Measurements from ENCODE around the gene ADARB2.
A peak's percentile ranks its signal among the peaks of the same experiment; 100 is the strongest.

The ADARB2 gene

DNA sequence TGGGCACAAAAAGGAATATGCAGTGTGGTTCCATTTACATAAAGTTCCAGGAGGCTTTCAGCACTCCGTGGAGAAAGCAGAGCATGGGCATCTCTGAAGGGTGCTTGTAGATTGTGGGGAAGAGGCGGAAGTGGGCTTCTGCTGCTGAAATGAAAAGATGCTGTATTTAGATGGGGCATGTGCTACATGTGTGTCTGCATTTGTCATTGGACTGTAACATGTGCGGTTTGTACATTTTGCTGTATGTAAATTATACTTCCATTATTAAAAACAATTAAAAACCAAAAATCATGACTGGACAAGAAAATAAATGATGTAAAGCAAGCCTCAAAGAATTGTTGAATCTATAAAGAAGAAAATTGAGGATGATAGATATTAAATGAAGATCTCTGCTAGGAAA lies 347.1 kb downstream of the ADARB2 start:
- Histone ChIP-seq H3K4me1 (ENCODE audit: control insufficient read depth, low read length) (peaks cover 28% of the 10 kb centered on the region), H4K20me1 (ENCODE audit: control insufficient read depth, insufficient read depth, low read depth, low read length) (no peaks in the 10 kb centered on the region), H3K27me3 (ENCODE audit: control insufficient read depth, low read length) (peaks cover 5% of the 10 kb centered on the region; the same call in 1 of the 2 replicates), H3K79me2 (ENCODE audit: control insufficient read depth, low read length) (no peaks in the 10 kb centered on the region), H3K9me2 (replicated peaks; ENCODE audit: control insufficient read depth, low read length) (no peaks in the 10 kb centered on the region), H3K4me2 (ENCODE audit: low read length) (peak overlapping the region; percentile 37), H3K4me3 (ENCODE audit: low read length) (no peak overlapping the region), H3K27ac (ENCODE audit: low read depth, low read length) (no peak overlapping the region), H3K9me3 (ENCODE audit: control insufficient read depth, insufficient read depth, low read length) (no peaks in the 10 kb centered on the region; the same call in 1 of the 2 replicates), H3K36me3 (ENCODE audit: control insufficient read depth, low read length) (no peaks in the 10 kb centered on the region), H3F3A (ENCODE audit: control insufficient read depth, insufficient read depth) (no peaks in the 10 kb centered on the region; the same call in 1 of the 2 replicates)
- TF ChIP-seq, protein P1, sequence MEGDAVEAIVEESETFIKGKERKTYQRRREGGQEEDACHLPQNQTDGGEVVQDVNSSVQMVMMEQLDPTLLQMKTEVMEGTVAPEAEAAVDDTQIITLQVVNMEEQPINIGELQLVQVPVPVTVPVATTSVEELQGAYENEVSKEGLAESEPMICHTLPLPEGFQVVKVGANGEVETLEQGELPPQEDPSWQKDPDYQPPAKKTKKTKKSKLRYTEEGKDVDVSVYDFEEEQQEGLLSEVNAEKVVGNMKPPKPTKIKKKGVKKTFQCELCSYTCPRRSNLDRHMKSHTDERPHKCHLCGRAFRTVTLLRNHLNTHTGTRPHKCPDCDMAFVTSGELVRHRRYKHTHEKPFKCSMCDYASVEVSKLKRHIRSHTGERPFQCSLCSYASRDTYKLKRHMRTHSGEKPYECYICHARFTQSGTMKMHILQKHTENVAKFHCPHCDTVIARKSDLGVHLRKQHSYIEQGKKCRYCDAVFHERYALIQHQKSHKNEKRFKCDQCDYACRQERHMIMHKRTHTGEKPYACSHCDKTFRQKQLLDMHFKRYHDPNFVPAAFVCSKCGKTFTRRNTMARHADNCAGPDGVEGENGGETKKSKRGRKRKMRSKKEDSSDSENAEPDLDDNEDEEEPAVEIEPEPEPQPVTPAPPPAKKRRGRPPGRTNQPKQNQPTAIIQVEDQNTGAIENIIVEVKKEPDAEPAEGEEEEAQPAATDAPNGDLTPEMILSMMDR (IDR thresholded peaks at IDR 0.05; ENCODE audit: low read depth, low read length, poor library complexity, severe bottlenecking): no peak
- no peak for TF ChIP-seq EZH2phosphoT487 (IDR thresholded peaks at IDR 0.05; ENCODE audit: borderline replicate concordance, low read length)

DNA sequence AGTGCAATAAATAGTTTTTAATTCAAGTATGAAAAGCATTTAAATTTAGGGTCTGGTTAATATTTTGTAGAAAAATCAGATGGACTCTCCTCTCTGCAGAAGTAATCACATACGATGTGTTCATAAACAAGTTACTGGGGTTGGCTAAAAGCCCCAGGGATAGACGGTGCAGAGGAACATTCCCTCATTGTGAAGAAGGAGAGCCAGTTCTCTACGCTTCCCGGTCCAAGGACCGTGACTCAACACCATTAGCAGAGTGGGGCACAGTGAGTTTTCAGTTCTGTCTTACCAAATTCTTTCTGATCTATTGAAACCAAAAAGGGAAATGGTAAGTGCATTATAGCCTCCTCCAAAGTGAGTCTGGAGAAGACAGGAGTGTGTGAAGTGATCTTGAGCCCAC lies 353.3 kb downstream of the ADARB2 start:
- peaks cover 7% of the 10 kb centered on the region; the same call in 1 of the 2 replicates for H3K4me1 ChIP-seq (ENCODE audit: control insufficient read depth, low read length)
- H3K36me3 ChIP-seq (ENCODE audit: control insufficient read depth, low read length): no peaks in the 10 kb centered on the region
- TF ChIP-seq, protein P1 (IDR thresholded peaks at IDR 0.05; ENCODE audit: low read depth, low read length, poor library complexity, severe bottlenecking): no peak
- no peak for TF ChIP-seq EZH2phosphoT487 (IDR thresholded peaks at IDR 0.05; ENCODE audit: borderline replicate concordance, low read length)
- peaks cover 27% of the 10 kb centered on the region for H3K27me3 ChIP-seq (ENCODE audit: control insufficient read depth, low read length)
- H3K9me3 ChIP-seq (ENCODE audit: control insufficient read depth, insufficient read depth, low read length): no peaks in the 10 kb centered on the region; the same call in 1 of the 2 replicates
- H3K4me2 ChIP-seq (ENCODE audit: low read length): no peak overlapping the region
- H3K4me3 ChIP-seq (ENCODE audit: low read length): no peak overlapping the region
- H3K27ac ChIP-seq (ENCODE audit: low read depth, low read length): no peak overlapping the region
- H4K20me1 ChIP-seq (ENCODE audit: control insufficient read depth, insufficient read depth, low read depth, low read length): no peaks in the 10 kb centered on the region
- no peaks in the 10 kb centered on the region for H3K9me2 ChIP-seq (replicated peaks; ENCODE audit: control insufficient read depth, low read length)
- H3K79me2 ChIP-seq (ENCODE audit: control insufficient read depth, low read length): no peaks in the 10 kb centered on the region
- no peaks in the 10 kb centered on the region for H3F3A ChIP-seq (ENCODE audit: control insufficient read depth, insufficient read depth)

DNA sequence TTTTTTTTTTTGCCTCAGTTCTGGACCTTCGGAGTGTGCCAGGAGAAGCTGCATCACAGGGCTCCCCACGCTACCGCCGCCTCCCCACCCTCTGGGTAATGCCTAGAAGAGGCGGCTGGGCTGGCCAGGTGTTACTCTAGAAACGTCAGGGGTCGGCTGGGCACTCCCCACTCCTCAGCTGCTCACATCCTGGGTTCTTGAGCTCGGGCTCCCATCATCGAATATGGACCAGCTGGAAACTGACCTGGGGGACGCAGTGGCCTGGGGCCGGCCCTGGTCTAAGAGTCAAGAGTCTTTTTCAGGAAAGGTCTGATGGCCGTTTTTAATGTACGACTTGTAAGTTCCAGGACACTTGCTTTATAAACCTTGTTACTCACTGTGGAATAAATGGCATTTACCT lies 354.6 kb downstream of the ADARB2 start:
- no peak overlapping the region for H3K4me3 ChIP-seq (ENCODE audit: low read length)
- no peaks in the 10 kb centered on the region for H3K79me2 ChIP-seq (ENCODE audit: control insufficient read depth, low read length)
- no peaks in the 10 kb centered on the region for H3K36me3 ChIP-seq (ENCODE audit: control insufficient read depth, low read length)
- no peak overlapping the region for H3K27ac ChIP-seq (ENCODE audit: low read depth, low read length)
- peaks cover 41% of the 10 kb centered on the region for H3K27me3 ChIP-seq (ENCODE audit: control insufficient read depth, low read length)
- H3F3A ChIP-seq (ENCODE audit: control insufficient read depth, insufficient read depth): no peaks in the 10 kb centered on the region
- H3K9me2 ChIP-seq (replicated peaks; ENCODE audit: control insufficient read depth, low read length): no peaks in the 10 kb centered on the region
- H3K9me3 ChIP-seq (ENCODE audit: control insufficient read depth, insufficient read depth, low read length): no peaks in the 10 kb centered on the region; the same call in 1 of the 2 replicates
- H4K20me1 ChIP-seq (ENCODE audit: control insufficient read depth, insufficient read depth, low read depth, low read length): no peaks in the 10 kb centered on the region
- peaks cover 6% of the 10 kb centered on the region; the same call in 1 of the 2 replicates for H3K4me1 ChIP-seq (ENCODE audit: control insufficient read depth, low read length)
- H3K4me2 ChIP-seq (ENCODE audit: low read length): no peak overlapping the region
- no peak for TF ChIP-seq EZH2phosphoT487 (IDR thresholded peaks at IDR 0.05; ENCODE audit: borderline replicate concordance, low read length)
- TF ChIP-seq, protein P1 (IDR thresholded peaks at IDR 0.05; ENCODE audit: low read depth, low read length, poor library complexity, severe bottlenecking): no peak

Measured in DOHH2 (cell line).